ENCODE measurements around the gene PLEK2.
"Not testable (repeated sequence)": the region's sequence is repeated elsewhere in the genome, so short reads cannot be mapped to it uniquely, and the experiment has no call there.

The PLEK2 gene

GRCh38 chr14:67428501-67429031 lies 16.6 kb upstream of the PLEK2 start:
- DNase-seq: no peak

GRCh38 chr14:67426983-67427606 lies 15.1 kb upstream of the PLEK2 start:
- peak; percentile 80 for DNase-seq

- no peak for DNase-seq
Measured at GRCh38 chr14:67426161-67426560, 14.2 kb upstream of the PLEK2 start.

GRCh38 chr14:67425608-67426007 lies 13.6 kb upstream of the PLEK2 start:
- no peak for DNase-seq

DNA sequence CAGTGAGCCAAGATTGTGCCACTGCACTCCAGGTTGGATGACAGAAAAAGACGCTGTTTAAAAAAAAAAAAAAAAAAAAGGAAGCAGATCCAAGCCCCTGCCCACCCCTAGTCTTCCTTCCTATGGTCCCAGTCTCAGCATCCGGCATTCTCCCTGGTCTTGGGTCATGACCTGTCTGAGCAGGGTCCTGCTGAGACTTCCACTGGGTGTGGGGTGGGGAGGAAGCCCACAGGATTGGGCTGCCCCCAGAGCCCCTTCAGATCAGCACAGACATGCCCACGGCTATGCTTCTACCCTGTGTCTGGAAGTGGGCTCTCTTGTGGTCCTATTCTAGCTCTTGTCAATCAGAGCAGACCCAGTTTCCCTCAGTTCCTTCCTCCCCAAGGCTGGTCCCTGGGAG lies 12.6 kb upstream of the PLEK2 start:
- DNase-seq: no peak

DNA sequence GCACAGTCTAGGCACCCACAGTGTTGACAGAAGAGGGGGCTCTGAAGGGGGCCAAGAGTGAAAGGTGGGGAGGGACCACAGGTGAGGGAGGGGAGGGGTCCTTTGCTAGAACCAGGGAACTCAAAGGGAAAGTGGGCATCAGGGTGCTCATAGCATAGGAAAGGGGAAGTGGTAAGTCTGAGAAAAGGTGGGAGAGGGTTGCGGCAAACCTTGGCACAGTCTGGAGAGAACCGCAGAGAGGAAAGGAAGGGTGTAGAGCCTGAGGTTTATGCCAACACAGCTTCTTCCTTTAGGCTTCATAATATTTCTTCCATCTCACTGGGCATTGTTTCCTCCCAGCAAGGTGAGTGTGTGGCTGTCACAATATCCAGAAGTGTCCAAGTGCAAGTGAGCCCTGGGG lies 11.5 kb upstream of the PLEK2 start:
- no peak for DNase-seq

DNA sequence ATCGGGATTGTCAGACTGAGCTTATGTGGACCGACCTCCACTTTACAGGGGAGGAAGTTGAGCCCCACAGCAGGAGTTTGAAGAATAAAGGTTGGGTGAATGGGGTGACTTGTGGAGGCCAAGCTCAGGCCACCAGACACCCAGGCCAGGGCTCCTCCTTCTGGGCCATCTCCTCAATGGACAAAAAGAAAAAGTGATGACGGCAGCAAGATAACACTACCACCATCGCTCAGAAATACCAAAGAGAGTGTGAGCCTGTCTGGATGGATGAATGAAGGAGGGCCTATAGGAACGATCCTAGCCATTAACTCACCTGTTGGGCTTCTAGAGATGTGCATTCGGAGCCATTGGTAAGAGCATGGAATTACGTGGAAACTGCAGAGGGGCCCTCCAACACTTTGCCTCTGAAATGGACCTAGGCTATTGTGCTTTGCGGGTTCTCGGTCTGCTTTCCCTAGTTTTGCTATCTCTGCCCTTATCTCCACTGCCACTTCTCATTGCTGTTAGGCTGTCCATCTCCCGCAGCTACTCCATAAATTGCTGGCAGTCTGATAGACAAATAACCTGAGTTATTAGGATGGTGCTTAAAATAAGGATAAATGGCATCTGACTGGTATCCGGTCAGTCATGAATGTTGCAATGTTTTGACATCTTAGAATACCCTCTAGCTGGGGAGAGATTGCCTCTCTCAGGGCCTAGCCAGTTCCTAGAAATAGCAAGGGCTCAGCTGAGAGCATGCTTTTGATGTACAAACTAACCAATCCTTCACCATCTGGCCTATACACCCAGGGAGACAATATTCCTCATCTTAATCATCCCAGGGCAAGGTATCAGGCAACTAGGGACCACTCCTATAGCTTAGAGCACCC lies 9.6 kb upstream of the PLEK2 start:
- no peak for DNase-seq

DNA sequence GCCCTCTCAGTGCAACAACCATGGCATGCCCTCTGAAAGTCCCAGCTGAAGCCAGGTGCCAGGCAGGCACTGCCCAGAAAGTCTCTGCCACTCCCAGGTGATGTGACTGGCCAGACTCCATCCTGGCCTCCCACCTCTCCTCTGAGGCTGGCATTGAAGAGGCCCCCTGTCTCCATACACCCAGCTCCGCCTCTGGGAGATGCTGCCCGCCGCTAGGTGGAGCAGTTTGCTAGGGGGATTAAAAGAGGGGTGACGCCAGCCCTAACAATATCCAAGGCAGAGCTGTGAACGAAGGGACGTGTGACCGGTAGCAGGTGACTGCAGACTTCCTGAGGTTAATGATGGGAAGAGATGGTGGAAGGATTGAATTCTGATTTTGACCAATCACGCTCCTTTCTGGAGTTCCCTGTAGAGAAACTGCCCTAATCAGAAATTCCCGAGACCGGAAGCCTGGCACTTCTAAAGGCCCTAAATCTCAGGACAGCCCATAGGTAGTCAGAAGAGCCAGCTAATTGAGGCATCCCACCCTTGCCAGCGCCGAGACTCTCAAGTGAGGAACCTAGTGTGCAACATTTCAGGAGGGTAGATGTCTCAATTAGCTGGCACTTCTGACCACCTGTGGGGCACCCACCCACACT lies 8.3 kb upstream of the PLEK2 start:
- peak; percentile 57 for DNase-seq

DNA sequence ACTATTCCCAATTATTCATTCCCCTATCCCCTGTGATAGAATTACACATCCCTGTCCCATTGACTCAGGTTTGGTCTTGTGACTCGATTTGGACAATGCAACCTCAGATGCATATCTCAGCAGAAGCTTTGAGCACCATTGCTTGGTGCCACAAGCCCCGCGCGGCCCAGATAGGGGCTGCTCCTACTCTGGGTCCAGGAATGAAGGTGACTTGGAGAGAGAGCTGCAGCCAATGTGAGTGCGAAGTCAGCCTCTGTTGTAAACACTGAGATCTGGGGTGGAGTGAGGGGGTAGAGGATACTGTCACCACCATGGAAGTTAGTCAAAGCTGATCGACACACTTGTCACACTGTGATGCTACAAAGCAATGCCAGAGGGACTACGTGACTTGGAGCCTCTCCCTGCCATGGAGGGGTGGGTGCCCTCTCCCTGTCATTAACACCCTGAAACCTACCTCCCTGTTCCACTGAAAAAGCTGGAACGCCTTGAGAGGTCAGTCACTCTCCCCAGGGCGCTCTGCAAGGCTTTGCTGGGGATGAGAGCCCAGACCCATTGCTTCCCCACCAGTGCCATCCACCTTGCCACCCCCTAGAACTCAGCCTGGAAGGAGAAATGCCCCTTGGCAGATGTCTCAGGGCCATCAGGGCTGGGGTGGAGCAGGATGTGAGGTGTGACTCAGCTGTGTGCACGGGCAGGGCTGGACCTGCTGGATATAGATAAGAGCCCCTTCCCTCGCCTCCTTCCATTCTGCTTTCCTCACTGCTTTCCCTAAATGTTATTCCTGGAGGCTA lies 6.6 kb upstream of the PLEK2 start:
- no peak for DNase-seq

- DNase-seq: no peak
Measured at GRCh38 chr14:67417633-67418032, 5.7 kb upstream of the PLEK2 start.

DNA sequence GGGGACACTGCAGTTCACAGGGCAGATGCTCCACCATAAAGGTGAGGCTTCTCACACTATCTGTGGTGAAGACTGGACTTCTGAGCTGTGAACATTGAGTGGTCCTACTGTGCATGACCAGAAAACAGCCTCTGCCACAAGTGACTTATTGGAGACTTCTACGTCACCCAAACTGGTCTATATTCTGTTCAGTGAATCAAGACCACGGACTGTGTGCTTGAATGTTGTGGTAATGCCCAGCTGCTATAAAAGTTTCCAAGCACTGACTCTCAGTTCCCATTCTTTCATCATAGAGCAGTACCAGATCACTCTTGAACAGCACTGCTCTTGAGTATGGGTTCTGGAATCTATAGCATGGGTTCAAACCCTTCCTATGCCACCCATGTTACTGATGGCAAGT lies 4.8 kb upstream of the PLEK2 start:
- DNase-seq: no peak

DNA sequence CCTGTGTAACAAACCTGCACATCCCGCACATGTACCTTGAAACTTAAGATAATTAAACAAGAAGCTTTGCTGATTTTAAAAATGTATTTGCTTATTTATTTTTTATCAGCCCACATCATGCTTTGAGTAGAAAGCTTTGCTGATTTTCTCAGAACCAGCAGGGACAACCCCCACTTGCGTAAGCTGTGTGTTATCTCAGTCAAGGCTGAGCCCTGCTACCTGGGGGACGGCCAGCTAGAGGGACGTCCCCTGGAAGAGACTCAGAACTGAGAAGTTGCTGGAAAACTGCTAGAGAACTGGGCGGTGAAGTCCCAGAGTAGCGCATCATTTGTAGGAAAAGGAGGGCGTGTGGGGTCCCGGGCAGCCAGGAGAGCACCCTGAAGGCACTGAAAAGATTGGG lies 4.1 kb upstream of the PLEK2 start:
- DNase-seq: no peak

GRCh38 chr14:67415610-67416009 lies 3.6 kb upstream of the PLEK2 start:
- DNase-seq: not testable (repeated sequence)

DNA sequence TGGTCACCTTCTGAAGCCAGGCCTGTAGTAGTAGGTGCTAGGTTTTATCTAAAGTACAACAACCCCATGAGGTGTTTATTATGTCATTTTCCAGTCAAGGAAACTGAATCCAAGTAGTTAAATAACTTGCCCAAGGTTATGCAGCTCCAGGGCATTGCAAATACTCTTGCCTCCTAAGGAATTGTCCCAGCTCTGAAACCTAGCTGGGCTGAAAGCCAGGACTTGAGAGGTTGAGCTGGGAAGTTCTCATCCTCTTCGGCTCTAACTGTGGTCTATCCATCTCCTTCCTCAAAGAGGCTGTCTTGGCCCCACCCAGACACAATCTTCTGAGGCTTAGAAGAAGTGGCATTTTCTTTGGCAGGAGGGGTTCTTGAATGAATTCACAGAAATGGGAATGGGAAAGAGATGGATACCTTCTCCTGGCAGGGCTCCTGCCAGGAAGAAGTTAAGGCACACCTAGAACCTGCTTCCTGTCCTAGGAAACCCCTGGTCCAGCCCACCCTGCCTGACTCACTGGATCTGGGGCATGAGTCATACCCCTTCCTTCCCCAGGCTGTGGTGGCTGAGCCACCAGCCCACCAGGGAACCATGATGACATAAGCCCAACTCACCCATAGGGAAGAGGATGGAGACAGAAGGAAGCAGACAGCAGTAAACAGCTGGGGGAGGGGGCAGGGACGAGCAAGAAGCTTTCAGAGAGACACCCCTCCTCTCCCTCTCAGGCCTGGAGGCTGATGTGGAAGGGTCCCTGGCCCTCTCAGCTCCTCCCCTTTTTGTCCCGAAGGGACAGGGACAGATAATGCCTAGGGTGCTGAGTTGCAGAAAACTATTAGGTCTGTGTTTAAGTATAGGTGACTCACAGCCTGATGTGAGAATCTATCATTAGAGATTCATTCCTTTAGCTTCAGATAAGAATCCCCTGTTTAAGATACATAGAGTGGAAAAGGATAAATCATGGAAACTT lies 2.1 kb upstream of the PLEK2 start:
- DNase-seq: peak; percentile 32

DNA sequence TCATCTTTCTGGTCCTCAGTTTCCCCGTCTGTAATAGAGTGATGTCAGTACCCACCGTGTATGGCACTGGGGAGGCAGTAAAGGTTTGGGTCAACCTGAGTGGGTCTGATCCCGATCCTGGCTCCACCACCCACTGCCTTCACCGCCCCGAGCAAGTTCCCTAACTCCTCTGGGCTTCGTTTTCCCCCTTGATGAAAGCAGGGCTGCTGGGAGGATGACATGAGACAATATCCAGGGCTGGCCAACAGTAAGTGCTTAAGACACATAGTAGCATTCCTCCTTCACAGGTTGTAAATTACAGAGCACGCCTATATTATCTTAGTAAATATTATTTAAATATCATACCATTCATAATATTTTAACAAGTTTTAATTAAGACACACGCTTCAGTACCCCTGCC lies 595 bp downstream of the PLEK2 start:
- no peak for DNase-seq

GRCh38 chr14:67410313-67410712 lies 1.7 kb downstream of the PLEK2 start:
- DNase-seq: no peak

DNA sequence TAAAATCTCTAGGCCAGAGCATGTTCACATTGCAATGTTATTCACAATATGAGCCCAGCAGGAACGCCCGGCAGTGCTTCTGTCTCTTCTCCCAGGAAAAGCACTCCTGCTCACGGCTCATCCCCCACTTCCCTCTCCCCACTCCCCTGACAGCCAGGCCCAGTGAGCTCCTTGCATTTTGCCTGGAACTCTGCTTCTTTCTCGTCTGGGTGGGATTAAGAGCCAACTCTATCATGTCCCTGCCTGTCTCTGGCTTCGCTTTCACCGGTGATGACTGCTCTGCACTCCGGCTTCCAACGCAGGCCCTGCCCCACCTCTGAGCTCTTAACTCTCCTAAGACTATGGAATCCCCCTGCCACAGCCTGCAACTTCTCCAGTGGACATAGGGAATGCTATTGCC lies 2.5 kb downstream of the PLEK2 start:
- DNase-seq: no peak

DNA sequence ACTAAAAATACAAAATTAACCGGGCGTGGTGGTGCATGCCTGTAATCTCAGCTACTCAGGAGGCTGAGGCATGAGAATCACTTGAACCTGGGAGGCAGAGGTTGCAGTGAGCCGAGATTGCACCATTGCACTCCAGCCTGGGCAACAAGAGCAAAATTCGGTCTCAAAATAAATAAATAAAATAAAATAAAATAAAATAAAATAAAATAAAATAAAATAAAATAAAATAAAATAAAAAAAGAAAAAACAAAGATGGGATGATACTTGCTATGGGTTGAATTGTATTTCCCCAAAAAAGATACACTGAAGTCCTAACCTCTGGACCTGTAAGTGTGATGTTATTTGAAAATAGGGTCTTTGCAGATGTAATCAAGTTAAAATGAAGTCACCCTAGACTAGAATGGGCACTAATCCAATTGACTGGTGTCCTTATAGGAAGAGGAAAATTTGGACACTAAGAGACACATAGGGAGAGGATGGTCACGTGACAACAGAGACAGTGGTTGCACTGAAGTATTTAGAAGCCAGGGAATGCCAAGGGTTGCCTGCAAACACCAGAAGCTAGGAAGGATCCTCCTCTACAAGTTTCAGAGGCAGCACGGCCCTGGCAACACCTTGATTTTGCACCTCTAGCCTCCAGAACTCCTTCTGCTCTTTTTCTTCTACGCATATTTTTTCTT lies 3.7 kb downstream of the PLEK2 start:
- not testable (repeated sequence) for DNase-seq

DNA sequence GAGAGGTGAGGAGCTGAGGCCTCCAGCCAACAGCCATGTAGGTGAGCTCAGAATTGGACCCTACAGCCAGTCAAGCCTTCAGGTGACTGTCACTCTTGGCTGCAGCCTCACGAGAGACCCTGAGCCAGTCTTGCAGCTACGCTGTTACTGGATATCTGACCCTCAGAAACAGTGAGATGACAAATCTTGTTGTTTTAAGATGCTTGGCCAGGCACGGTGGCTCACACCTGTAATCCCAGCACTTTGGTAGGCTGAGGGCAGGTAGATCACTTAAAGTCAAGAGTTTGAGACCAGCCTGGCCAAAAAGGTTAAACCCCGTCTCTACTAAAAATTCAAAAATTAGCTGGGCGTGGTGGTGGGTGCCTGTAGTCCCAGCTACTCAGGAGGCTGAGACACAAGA lies 6.2 kb downstream of the PLEK2 start:
- DNase-seq: no peak

DNA sequence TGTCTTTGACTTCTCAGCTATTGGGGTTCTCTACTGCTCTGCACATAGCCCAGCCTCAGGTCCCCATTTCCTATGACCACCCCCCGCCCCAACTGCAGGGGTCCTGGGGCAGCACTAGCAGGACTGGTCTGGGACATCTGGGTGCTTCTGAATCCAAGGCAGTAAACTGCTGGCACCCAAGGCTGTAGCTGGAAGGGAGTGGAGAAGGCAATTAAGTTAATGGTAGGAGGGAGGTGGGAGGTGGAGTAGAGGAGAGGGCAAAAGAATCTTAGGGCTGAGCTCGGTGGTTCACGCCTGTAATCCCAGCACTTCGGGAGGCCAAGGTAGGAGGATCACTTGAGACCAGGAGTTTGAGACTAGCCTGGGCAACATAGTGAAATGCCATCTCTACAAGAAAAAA lies 11.5 kb downstream of the PLEK2 start:
- no peak for DNase-seq

DNA sequence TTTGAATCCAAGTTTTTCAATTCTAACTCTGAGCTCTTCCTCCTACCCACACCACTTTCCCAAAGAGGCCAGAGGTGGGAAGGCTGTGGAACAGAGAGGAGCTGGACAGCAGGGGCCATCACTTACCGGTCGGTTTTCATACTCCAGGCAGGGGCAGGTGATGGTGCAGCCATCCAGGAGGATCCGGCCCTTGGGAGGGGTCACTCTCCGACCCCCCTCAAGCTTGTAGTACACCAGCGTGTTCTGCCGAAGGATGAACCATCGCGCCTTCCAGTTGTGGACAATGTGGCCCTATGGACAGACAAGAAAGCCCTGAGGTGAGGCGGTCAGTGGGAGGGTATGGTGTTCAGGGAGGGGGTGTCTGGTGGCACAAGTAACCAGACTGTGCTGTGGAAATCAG lies 14.4 kb downstream of the PLEK2 start:
- no peak for DNase-seq

All from activated CD4-positive, alpha-beta T cell treated with anti-CD3 and anti-CD28 coated beads, Interleukin-2, Interleukin-6, amounts not matched to agents 100 ng/mL and 50 ng/mL, durations not matched to agents 16 hours and 8 hours (primary cell).